Uterus (tissue), 4 donors: ENCODE measurements around the gene CGB3. TPM values are rescaled to one million over a fixed set of nuclear protein-coding genes. Genes with fewer than 3 reads are reported as not detected.

Experiments used
- DNase-seq, 2 donors: peaks; one replicate each; pipeline ENCODE4 v3.0.0-alpha.2; 2019 to 2020
- H3K27ac ChIP-seq, 2 donors: fragments of 200-600 bp; sonication (generic); 1 replicate in 1 of 2; 2 replicates in 1 of 2; pipeline ENCODE4 v1.5.1; 2016 to 2018
- H3K27me3 ChIP-seq, 2 donors: fragments of 200-600 bp; sonication (generic); one replicate each; pipeline ENCODE4 v1.5.1; 2018 to 2019; ENCODE audit warnings: control low read depth in 1 of 2
- H3K36me3 ChIP-seq, 2 donors: fragments of 200-600 bp; sonication (generic); one replicate each; pipeline ENCODE4 v1.5.1; 2019; ENCODE audit warnings: control low read depth in 1 of 2
- H3K4me1 ChIP-seq, 2 donors: fragments of 200-600 bp; sonication (generic); one replicate each; pipeline ENCODE4 v1.5.1; 2018 to 2019; ENCODE audit warnings: control low read depth in 1 of 2
- H3K4me3 ChIP-seq, 2 donors: fragments of 200-600 bp; sonication (generic); 1 replicate in 1 of 2; 2 replicates in 1 of 2; pipeline ENCODE4 v1.5.1; 2018 to 2019; ENCODE audit warnings: mild to moderate bottlenecking in 1 of 2
- H3K9me3 ChIP-seq, 2 donors: fragments of 200-600 bp; sonication (generic); one replicate each; pipeline ENCODE4 v1.5.1; 2019; ENCODE audit warnings: control low read depth in 1 of 2
- POLR2A ChIP-seq, 2 donors: fragments of 450-650 bp; IDR thresholded peaks; one replicate each; pipeline ENCODE4 v1.6.1; 2016; ENCODE audit warnings: antibody characterized with exemption in 2 of 2, mild to moderate bottlenecking in 1 of 2, moderate library complexity in 1 of 2
- intact Hi-C: fragments of 100-400 bp; cut with DNase I; formaldehyde crosslinking; loops from one replicate; pipeline ENCODE4 v1.15.1; 2023; ENCODE audit warnings: low total_unique reads
- total RNA-seq, 4 donors: library from RNA; depleted of rRNA in 3 of 4; stranded (reverse); fragments of >200 nt in 3 of 4; gene quantifications; one replicate each; pipeline versions ENCODE4 v1.1.0 to v1.2.4, GENCODE V29; 2014 to 2023
- TF ChIP-seq, protein P1 (sequence below), 4 experiments: fragments of 200-600 bp in 2 of 4; fragments of 450-650 bp in 2 of 4; sonication (generic) in 2 of 4; IDR thresholded peaks; one replicate each; pipeline ENCODE4 v1.5.1; 2016 to 2019; ENCODE audit warnings: antibody characterized with exemption in 4 of 4, mild to moderate bottlenecking in 2 of 4, moderate library complexity in 1 of 4
- donor health status: DM: yes; HTN: yes; CAD: no.

The CGB3 gene
- total RNA-seq, 4 donors from 2014 or later = not detected

- Histone ChIP-seq H3K4me1 (peaks cover 6 to 24% of the 10 kb centered on the region in 2 donors), H3K27me3 (no peaks in the 10 kb centered on the region), H3K4me3 (no peak overlapping the region), H3K9me3 (no peaks in the 10 kb centered on the region), H3K27ac (peak overlapping the region in 1 of 2 donors; percentile 31), H3K36me3 (no peaks in the 10 kb centered on the region)
- TF ChIP-seq POLR2A (IDR thresholded peaks at IDR 0.05) = no peak
- no peak for DNase-seq
- intact Hi-C loops = no loop called here
Measured at GRCh38 chr19:48990400-48990799, 33.7 kb downstream of the CGB3 start.

- Histone ChIP-seq H3K27me3 (no peaks in the 10 kb centered on the region), H3K4me1 (peaks cover 6 to 21% of the 10 kb centered on the region in 2 donors), H3K9me3 (no peaks in the 10 kb centered on the region), H3K27ac (peak overlapping the region in 1 of 2 donors; percentile 31), H3K36me3 (no peaks in the 10 kb centered on the region), H3K4me3 (no peak overlapping the region)
- TF ChIP-seq, protein P1, sequence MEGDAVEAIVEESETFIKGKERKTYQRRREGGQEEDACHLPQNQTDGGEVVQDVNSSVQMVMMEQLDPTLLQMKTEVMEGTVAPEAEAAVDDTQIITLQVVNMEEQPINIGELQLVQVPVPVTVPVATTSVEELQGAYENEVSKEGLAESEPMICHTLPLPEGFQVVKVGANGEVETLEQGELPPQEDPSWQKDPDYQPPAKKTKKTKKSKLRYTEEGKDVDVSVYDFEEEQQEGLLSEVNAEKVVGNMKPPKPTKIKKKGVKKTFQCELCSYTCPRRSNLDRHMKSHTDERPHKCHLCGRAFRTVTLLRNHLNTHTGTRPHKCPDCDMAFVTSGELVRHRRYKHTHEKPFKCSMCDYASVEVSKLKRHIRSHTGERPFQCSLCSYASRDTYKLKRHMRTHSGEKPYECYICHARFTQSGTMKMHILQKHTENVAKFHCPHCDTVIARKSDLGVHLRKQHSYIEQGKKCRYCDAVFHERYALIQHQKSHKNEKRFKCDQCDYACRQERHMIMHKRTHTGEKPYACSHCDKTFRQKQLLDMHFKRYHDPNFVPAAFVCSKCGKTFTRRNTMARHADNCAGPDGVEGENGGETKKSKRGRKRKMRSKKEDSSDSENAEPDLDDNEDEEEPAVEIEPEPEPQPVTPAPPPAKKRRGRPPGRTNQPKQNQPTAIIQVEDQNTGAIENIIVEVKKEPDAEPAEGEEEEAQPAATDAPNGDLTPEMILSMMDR (IDR thresholded peaks at IDR 0.05) = no peak
- TF ChIP-seq POLR2A (IDR thresholded peaks at IDR 0.05) = no peak
- DNase-seq = no peak
- intact Hi-C loops = no loop called here
Measured at GRCh38 chr19:48989701-48990291, 34.3 kb downstream of the CGB3 start.

DNA sequence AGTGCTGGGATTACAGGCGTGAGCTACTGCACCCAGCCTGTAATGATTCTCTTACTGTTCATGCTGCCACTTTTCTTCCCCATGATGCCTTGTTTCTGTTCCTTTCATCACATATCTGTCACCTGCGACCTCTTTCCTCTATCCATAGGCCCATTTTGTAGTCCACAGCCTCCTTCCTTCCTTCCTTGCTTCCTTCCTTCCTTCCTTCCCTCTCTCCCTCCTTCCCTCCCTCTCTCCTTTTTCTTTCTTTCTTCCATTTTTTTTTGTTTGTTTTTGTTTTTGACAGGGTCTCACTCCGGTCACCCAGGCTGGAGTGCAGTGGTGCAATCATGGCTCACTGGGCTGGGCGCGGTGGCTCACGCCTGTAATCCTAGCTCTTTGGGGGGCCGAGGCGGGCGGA lies 35.3 kb downstream of the CGB3 start:
- Histone ChIP-seq H3K27me3 (no peaks in the 10 kb centered on the region), H3K36me3 (no peaks in the 10 kb centered on the region), H3K4me1 (peaks cover 6 to 16% of the 10 kb centered on the region in 2 donors), H3K9me3 (no peaks in the 10 kb centered on the region), H3K27ac (no peak overlapping the region), H3K4me3 (no peak overlapping the region)
- no peak for DNase-seq
- intact Hi-C loops = no loop called here
- TF ChIP-seq, protein P1 (IDR thresholded peaks at IDR 0.05) = no peak
- TF ChIP-seq POLR2A (IDR thresholded peaks at IDR 0.05) = no peak

- Histone ChIP-seq H3K36me3 (no peaks in the 10 kb centered on the region), H3K9me3 (no peaks in the 10 kb centered on the region), H3K27me3 (no peaks in the 10 kb centered on the region), H3K27ac (no peak overlapping the region), H3K4me3 (no peak overlapping the region), H3K4me1 (peaks cover 6 to 16% of the 10 kb centered on the region in 2 donors)
- intact Hi-C loops = no loop called here
- no peak for TF ChIP-seq POLR2A (IDR thresholded peaks at IDR 0.05)
- TF ChIP-seq, protein P1 (IDR thresholded peaks at IDR 0.05) = no peak
- DNase-seq = no peak
Measured at GRCh38 chr19:48988286-48988685, 35.8 kb downstream of the CGB3 start.

- H3K36me3 ChIP-seq = no peaks in the 10 kb centered on the region
- H3K27me3 ChIP-seq = no peaks in the 10 kb centered on the region
- H3K9me3 ChIP-seq = no peaks in the 10 kb centered on the region
- DNase-seq = no peak
- TF ChIP-seq POLR2A (IDR thresholded peaks at IDR 0.05) = no peak
- TF ChIP-seq, protein P1 (IDR thresholded peaks at IDR 0.05) = no peak
- H3K4me3 ChIP-seq = no peak overlapping the region
- intact Hi-C loops = no loop called here
- H3K4me1 ChIP-seq = peaks cover 6 to 16% of the 10 kb centered on the region in 2 donors
- H3K27ac ChIP-seq = no peak overlapping the region
Measured at GRCh38 chr19:48987323-48987722, 36.8 kb downstream of the CGB3 start.
